Right lobe of liver (tissue), 6 donors: ENCODE measurements around the gene IL17REL. TPM values are rescaled to one million over a fixed set of nuclear protein-coding genes. Genes with fewer than 3 reads are reported as not detected.

Source experiments
- ATAC-seq, 4 donors: fragments of 200-7000 bp; cut with Tn5 transposase; one replicate each; pipeline ENCODE4 v1.9.1; 2020; ENCODE audit warnings: mild to moderate bottlenecking in 4 of 4, moderate library complexity in 4 of 4
- DNase-seq, 3 donors: peaks; one replicate each; pipeline ENCODE4 v3.0.0-alpha.2; 2020
- H3K27ac ChIP-seq, 3 donors: fragments of 200-600 bp; one replicate each; pipeline ENCODE4 v1.8.0; 2022
- H3K27me3 ChIP-seq, 2 donors: fragments of 200-600 bp; one replicate each; pipeline ENCODE4 v1.8.0; 2022
- H3K36me3 ChIP-seq, 4 donors: fragments of 200-600 bp; sonication (generic) in 1 of 4; one replicate each; pipeline versions ENCODE4 v1.5.1 to v1.8.0; 2017 to 2022; ENCODE audit warnings: control low read depth in 1 of 4
- H3K4me1 ChIP-seq, 4 donors: fragments of 200-600 bp; sonication (generic) in 1 of 4; one replicate each; pipeline versions ENCODE4 v1.5.1 to v1.8.0; 2017 to 2022; ENCODE audit warnings: control low read depth in 1 of 4
- H3K4me3 ChIP-seq, 3 donors: fragments of 200-600 bp; one replicate each; pipeline ENCODE4 v1.8.0; 2022
- H3K9me3 ChIP-seq, 4 donors: fragments of 200-600 bp; sonication (generic) in 1 of 4; one replicate each; pipeline versions ENCODE4 v1.5.1 to v1.8.0; 2017 to 2022; ENCODE audit warnings: control low read depth in 1 of 4
- POLR2A ChIP-seq: fragments of 450-650 bp; IDR thresholded peaks from one replicate; pipeline ENCODE4 v1.6.1; 2017; ENCODE audit warnings: antibody characterized with exemption, mild to moderate bottlenecking
- WGBS: methylation state at CpG from one replicate; pipeline ENCODE4 v1.1.6; 2018; ENCODE audit warnings: low coverage, low lambda C conversion rate; ENCODE audit not compliant: insufficient coverage; ENCODE audit errors: missing lambda C conversion rate; 5-methylcytosine and 5-hydroxymethylcytosine counted together
- intact Hi-C, 2 donors: fragments of 100-400 bp; cut with DNase I; formaldehyde crosslinking; loops; one replicate each; pipeline versions ENCODE4 v1.11.2 to v1.14.1; 2022
- total RNA-seq, 6 experiments: library from RNA; depleted of rRNA in 2 of 6; stranded (reverse); fragments of >200 nt in 2 of 6; fragmentation: NEBNext Ultra II Directional in 3 of 6; extraction: Animal tissue kit (Norgen Biotek cat#: 25700) in 3 of 6; gene quantifications; one replicate each; pipeline versions ENCODE4 v1.1.0 to v1.2.4, GENCODE V29; 2016 to 2023
- TF ChIP-seq, protein P1 (sequence below), 4 donors: fragments of 200-600 bp in 3 of 4; fragments of 450-650 bp in 1 of 4; IDR thresholded peaks; one replicate each; pipeline versions ENCODE4 v1.5.1 to v1.8.0; 2016 to 2022; ENCODE audit warnings: antibody characterized with exemption in 4 of 4, mild to moderate bottlenecking in 2 of 4
- donor health status: DM: no; HTN: yes; CAD: no.
- donor health status: DM: no; HTN: no; CAD: no.
- donor health status: DM: no; HTN: no; CAD: no.
- donor health status: DM: no; HTN: yes; CAD: no.
- donor health status: DM: no; HTN: yes; CAD: no.

IL17REL gene
- total RNA-seq, 6 experiments from 2014 or later: not detected

DNA sequence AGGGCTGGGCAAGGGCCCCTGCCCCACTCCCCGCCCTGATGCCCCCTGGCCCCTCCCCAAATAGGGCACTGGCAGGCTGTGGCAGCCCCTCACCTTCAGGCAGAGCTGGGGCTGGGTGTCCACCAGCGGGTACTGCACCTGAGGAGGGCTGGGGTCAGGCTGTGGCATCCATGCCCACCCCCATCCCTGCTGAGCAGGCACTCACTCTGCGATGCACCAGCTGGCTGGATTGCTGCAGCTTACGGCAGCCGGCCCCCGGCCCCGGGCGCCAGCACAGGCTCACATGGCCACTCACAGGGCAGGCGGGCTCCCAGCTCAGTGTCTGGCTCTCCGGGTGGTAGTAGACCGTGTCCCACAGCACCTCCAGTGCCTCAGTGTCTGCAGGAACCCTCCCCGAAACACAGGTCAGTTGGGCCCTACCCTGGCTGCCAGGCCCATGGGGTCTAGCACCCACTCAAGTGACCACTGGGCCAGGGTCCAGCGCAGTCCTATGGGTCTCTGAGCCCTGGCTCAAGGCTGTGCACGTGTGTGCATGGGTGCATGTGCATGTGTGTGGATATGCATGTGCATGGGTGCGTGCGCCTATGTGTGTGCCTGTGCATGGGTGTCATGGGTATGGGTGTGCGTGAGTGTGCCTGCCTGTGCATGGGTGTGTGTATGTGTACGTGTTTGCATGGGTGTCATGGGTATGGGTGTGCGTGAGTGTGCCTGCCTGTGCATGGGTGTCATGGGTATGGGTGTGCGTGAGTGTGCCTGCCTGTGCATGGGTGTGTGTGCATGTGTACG is 14.4 kb downstream of the IL17REL start:
- intact Hi-C loops: loop anchor here in 1 of 2 donors (10.0 kb wide), 1 partner anchor 63 kb away; no protein-coding TSS in a partner anchor
- H3K4me1 ChIP-seq: no peaks in the 10 kb centered on the region
- peak in 1 of 3 donors; percentile 56 for DNase-seq
- no peaks in the 10 kb centered on the region for H3K9me3 ChIP-seq
- no peak overlapping the region for H3K4me3 ChIP-seq
- no peak for TF ChIP-seq POLR2A
- TF ChIP-seq, protein P1, sequence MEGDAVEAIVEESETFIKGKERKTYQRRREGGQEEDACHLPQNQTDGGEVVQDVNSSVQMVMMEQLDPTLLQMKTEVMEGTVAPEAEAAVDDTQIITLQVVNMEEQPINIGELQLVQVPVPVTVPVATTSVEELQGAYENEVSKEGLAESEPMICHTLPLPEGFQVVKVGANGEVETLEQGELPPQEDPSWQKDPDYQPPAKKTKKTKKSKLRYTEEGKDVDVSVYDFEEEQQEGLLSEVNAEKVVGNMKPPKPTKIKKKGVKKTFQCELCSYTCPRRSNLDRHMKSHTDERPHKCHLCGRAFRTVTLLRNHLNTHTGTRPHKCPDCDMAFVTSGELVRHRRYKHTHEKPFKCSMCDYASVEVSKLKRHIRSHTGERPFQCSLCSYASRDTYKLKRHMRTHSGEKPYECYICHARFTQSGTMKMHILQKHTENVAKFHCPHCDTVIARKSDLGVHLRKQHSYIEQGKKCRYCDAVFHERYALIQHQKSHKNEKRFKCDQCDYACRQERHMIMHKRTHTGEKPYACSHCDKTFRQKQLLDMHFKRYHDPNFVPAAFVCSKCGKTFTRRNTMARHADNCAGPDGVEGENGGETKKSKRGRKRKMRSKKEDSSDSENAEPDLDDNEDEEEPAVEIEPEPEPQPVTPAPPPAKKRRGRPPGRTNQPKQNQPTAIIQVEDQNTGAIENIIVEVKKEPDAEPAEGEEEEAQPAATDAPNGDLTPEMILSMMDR (IDR thresholded peaks at IDR 0.05): no peak
- H3K36me3 ChIP-seq: no peaks in the 10 kb centered on the region
- no peak overlapping the region for H3K27ac ChIP-seq
- WGBS: 94% methylated on average over 6 of the region's 21 CpGs
- no peak for ATAC-seq
- no peaks in the 10 kb centered on the region for H3K27me3 ChIP-seq

DNA sequence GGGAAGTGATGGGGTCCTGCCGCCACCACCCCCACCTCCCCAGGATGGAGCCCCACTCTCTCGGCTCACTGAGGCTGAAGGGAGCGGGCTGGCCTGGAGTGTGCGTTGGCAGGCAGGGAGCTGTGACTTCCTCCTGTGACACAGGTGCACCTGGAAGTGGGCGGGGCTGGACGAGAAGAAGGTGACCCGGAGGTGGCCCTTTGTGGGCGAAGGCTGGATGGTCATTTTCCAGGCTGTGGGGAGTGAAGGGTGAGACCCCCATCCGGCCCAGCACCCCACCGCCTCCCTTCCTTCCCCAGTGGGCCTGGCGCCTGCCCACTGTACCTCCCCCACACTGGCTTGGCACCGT is 15.3 kb downstream of the IL17REL start:
- H3K9me3 ChIP-seq: no peaks in the 10 kb centered on the region
- intact Hi-C loops: loop anchor here in 1 of 2 donors (10.0 kb wide), 1 partner anchor 62 kb away; no protein-coding TSS in a partner anchor
- H3K27me3 ChIP-seq: no peaks in the 10 kb centered on the region
- WGBS: 83% methylated on average over 8 of the region's 12 CpGs
- DNase-seq: peak in 1 of 3 donors; percentile 21
- ATAC-seq: no peak
- no peak overlapping the region for H3K27ac ChIP-seq
- TF ChIP-seq POLR2A: no peak
- TF ChIP-seq, protein P1 (IDR thresholded peaks at IDR 0.05): no peak
- no peaks in the 10 kb centered on the region for H3K36me3 ChIP-seq
- H3K4me3 ChIP-seq: no peak overlapping the region
- H3K4me1 ChIP-seq: no peaks in the 10 kb centered on the region

DNA sequence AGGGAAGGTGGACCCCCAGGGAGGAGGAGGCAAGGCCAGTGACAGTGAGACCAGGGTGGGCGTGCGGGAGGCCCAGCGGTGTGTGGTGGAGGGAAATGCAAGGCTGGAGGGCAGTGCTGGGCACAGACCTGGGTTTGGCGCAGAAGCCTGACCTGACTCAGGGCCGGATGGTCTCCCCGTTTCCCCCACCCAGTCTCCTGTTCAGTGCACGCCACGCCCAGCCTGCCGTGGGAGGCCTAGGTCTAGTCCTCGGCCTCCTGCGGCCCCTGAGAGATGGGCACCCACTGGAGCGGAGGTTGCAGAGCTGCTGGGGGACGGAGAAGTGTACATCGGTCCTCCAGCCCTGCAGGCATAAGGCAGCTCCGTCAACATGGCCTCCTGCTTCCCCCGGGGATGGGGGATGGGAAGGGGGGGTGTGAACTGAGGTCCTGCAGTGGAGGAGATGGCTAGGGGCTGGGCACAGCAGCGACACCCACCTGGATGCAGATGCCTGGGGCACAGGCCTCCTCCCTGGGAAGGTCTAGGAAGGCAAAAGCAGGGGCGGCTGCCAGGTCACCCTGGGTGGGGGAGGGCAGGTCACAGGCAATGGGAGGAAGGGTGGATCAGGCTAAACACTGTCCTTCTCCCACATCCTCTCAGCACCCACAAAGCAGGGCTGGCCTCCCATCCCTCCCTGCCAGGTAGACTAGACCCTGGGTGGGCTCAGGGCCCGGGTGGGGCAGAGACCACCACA is 15.9 kb downstream of the IL17REL start:
- DNase-seq (no peak), ATAC-seq (no peak)
- H3K27ac ChIP-seq: no peak overlapping the region
- 74% methylated on average over 3 of the region's 19 CpGs for WGBS
- no peak for TF ChIP-seq POLR2A
- TF ChIP-seq, protein P1 (IDR thresholded peaks at IDR 0.05): no peak
- no peaks in the 10 kb centered on the region for H3K4me1 ChIP-seq
- no peaks in the 10 kb centered on the region for H3K36me3 ChIP-seq
- no peak overlapping the region for H3K4me3 ChIP-seq
- H3K9me3 ChIP-seq: no peaks in the 10 kb centered on the region
- H3K27me3 ChIP-seq: no peaks in the 10 kb centered on the region
- intact Hi-C loops: loop anchor here in 1 of 2 donors (10.0 kb wide), 1 partner anchor 62 kb away; no protein-coding TSS in a partner anchor

DNA sequence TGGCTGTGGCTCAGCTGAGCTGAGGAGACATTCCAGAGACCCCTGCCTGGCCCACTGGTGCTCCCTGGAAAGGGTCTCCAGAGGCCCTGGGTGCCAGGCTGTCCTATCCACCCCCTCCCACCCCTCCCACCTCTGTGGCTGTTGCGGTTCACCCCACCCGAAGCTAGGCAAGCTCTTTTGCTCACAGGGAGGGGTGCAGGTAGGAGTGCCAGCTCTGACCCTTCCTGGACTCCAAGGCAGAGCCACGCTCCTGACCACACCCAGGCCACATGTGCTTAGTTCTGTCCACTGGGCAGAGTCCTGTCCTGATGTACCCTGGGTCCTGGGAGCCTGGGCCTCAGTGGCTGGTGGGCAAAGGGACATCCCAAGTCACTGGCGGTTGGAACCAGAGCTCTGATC is 16.4 kb downstream of the IL17REL start:
- Histone ChIP-seq H3K27ac (no peak overlapping the region), H3K4me3 (no peak overlapping the region), H3K4me1 (no peaks in the 10 kb centered on the region), H3K9me3 (no peaks in the 10 kb centered on the region), H3K36me3 (no peaks in the 10 kb centered on the region), H3K27me3 (no peaks in the 10 kb centered on the region)
- ATAC-seq: peak in 3 of 4 donors; percentile 7 to 19 (median 10)
- intact Hi-C loops: loop anchor here in 1 of 2 donors (10.0 kb wide), 1 partner anchor 61 kb away; no protein-coding TSS in a partner anchor
- WGBS: no CpG with 5 or more reads among the region's 4 CpGs
- DNase-seq: peak in 1 of 3 donors; percentile 25
- no peak for TF ChIP-seq POLR2A
- TF ChIP-seq, protein P1 (IDR thresholded peaks at IDR 0.05): no peak
